ENCODE measurements around the gene RSAD1.
A peak's percentile ranks its signal among the peaks of the same experiment; 100 is the strongest.

Gene RSAD1

DNA sequence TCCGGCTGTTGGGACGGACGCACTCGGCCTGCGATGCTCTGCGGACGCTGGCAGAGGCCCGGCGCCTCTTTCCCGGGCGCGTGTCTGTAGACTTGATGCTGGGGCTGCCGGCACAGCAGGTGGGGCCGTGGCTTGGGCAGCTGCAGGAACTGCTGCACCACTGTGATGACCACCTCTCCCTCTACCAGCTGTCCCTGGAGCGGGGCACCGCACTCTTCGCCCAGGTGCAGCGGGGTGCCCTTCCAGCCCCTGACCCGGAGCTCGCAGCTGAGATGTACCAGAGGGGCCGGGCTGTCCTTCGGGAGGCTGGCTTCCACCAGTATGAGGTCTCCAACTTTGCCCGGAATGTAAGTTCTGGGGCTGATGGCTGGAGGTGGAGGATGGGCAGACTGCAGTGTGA is 3.5 kb downstream of the RSAD1 start (continued):
- TF ChIP-seq, protein P1, sequence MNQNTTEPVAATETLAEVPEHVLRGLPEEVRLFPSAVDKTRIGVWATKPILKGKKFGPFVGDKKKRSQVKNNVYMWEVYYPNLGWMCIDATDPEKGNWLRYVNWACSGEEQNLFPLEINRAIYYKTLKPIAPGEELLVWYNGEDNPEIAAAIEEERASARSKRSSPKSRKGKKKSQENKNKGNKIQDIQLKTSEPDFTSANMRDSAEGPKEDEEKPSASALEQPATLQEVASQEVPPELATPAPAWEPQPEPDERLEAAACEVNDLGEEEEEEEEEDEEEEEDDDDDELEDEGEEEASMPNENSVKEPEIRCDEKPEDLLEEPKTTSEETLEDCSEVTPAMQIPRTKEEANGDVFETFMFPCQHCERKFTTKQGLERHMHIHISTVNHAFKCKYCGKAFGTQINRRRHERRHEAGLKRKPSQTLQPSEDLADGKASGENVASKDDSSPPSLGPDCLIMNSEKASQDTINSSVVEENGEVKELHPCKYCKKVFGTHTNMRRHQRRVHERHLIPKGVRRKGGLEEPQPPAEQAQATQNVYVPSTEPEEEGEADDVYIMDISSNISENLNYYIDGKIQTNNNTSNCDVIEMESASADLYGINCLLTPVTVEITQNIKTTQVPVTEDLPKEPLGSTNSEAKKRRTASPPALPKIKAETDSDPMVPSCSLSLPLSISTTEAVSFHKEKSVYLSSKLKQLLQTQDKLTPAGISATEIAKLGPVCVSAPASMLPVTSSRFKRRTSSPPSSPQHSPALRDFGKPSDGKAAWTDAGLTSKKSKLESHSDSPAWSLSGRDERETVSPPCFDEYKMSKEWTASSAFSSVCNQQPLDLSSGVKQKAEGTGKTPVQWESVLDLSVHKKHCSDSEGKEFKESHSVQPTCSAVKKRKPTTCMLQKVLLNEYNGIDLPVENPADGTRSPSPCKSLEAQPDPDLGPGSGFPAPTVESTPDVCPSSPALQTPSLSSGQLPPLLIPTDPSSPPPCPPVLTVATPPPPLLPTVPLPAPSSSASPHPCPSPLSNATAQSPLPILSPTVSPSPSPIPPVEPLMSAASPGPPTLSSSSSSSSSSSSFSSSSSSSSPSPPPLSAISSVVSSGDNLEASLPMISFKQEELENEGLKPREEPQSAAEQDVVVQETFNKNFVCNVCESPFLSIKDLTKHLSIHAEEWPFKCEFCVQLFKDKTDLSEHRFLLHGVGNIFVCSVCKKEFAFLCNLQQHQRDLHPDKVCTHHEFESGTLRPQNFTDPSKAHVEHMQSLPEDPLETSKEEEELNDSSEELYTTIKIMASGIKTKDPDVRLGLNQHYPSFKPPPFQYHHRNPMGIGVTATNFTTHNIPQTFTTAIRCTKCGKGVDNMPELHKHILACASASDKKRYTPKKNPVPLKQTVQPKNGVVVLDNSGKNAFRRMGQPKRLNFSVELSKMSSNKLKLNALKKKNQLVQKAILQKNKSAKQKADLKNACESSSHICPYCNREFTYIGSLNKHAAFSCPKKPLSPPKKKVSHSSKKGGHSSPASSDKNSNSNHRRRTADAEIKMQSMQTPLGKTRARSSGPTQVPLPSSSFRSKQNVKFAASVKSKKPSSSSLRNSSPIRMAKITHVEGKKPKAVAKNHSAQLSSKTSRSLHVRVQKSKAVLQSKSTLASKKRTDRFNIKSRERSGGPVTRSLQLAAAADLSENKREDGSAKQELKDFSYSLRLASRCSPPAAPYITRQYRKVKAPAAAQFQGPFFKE (tag by site-specific recombination; IDR thresholded peaks at IDR 0.05; ENCODE audit: borderline replicate concordance), result no peak
- TF ChIP-seq ZNF2 (tag by site-specific recombination; IDR thresholded peaks at IDR 0.05), result no peak
- TF ChIP-seq ZNF658 (tag by site-specific recombination; IDR thresholded peaks at IDR 0.05), result no peak

DNA sequence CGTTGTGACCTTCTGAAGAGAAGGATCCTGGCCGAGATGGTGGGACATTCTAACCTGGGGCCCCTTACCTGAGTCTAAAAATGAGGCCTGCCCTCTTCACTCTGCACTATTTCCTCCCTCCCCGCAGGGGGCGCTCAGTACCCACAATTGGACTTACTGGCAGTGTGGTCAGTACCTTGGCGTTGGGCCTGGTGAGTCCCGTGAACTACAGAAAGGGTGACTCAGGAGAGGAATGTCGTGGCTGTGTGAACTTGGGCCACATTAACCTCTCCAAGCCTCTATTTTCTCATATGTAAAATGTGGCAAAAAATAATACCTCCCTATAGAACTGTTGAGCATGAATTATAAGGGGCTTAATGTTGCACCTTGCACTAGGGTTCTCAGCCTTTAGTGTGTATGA is 3.9 kb downstream of the RSAD1 start:
- no peak overlapping the region for H3K27ac ChIP-seq (ENCODE audit: extremely low read depth, low read depth, low read length)
- peaks cover 6% of the 10 kb centered on the region for H3K4me1 ChIP-seq (ENCODE audit: control insufficient read depth, insufficient read depth, low read length)
- H3K9me3 ChIP-seq (ENCODE audit: control insufficient read depth, insufficient read depth, low read depth, low read length), result no peaks in the 10 kb centered on the region
- peaks cover 21 to 45% of the 10 kb centered on the region in 2 experiments for H3K36me3 ChIP-seq (ENCODE audit: control insufficient read depth in 2 of 2, insufficient read depth in 1 of 2, low read length in 2 of 2)
- ChIA-PET POLR2A (interaction anchor here (0.7 to 1.6 kb wide), 2 partner anchors 64 to 85 kb away, joined by 3 read pairs; partner anchors contain the start of genes LRRC59 and SPATA20), CTCF (interaction anchor here (0.5 to 10.0 kb wide), 31 partner anchors 9 to 861 kb away, joined by 3 to 95 read pairs (median 4); partner anchors contain the start of genes CACNA1G, LRRC59 and SPATA20)
- no peak overlapping the region for H3K4me3 ChIP-seq (ENCODE audit: low read depth, low read length)
- no peak for TF ChIP-seq OVOL3 (tag by site-specific recombination; IDR thresholded peaks at IDR 0.05)
- no peak for TF ChIP-seq GLI4 (tag by site-specific recombination; IDR thresholded peaks at IDR 0.05)
- no peak for TF ChIP-seq MEIS1 (CRISPR knock-in tag; IDR thresholded peaks at IDR 0.05; ENCODE audit: borderline replicate concordance)
- no peak for TF ChIP-seq ZNF433 (tag by site-specific recombination; IDR thresholded peaks at IDR 0.05; ENCODE audit: low read depth)
- TF ChIP-seq, protein P2, sequence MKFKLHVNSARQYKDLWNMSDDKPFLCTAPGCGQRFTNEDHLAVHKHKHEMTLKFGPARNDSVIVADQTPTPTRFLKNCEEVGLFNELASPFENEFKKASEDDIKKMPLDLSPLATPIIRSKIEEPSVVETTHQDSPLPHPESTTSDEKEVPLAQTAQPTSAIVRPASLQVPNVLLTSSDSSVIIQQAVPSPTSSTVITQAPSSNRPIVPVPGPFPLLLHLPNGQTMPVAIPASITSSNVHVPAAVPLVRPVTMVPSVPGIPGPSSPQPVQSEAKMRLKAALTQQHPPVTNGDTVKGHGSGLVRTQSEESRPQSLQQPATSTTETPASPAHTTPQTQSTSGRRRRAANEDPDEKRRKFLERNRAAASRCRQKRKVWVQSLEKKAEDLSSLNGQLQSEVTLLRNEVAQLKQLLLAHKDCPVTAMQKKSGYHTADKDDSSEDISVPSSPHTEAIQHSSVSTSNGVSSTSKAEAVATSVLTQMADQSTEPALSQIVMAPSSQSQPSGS (tag by site-specific recombination; IDR thresholded peaks at IDR 0.05; ENCODE audit: low read depth), result no peak
- TF ChIP-seq ZNF184 (tag by site-specific recombination; IDR thresholded peaks at IDR 0.05), result no peak
- TF ChIP-seq ZNF169 (tag by site-specific recombination; IDR thresholded peaks at IDR 0.05), result no peak
- TF ChIP-seq, protein P3, sequence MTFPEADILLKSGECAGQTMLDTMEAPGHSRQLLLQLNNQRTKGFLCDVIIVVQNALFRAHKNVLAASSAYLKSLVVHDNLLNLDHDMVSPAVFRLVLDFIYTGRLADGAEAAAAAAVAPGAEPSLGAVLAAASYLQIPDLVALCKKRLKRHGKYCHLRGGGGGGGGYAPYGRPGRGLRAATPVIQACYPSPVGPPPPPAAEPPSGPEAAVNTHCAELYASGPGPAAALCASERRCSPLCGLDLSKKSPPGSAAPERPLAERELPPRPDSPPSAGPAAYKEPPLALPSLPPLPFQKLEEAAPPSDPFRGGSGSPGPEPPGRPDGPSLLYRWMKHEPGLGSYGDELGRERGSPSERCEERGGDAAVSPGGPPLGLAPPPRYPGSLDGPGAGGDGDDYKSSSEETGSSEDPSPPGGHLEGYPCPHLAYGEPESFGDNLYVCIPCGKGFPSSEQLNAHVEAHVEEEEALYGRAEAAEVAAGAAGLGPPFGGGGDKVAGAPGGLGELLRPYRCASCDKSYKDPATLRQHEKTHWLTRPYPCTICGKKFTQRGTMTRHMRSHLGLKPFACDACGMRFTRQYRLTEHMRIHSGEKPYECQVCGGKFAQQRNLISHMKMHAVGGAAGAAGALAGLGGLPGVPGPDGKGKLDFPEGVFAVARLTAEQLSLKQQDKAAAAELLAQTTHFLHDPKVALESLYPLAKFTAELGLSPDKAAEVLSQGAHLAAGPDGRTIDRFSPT (tag by site-specific recombination; IDR thresholded peaks at IDR 0.05), result no peak
- no peak for TF ChIP-seq TCF7L2 (IDR thresholded peaks at IDR 0.05; ENCODE audit: borderline replicate concordance, low read depth, low read length)
- TF ChIP-seq ZNF214 (tag by site-specific recombination; IDR thresholded peaks at IDR 0.05; ENCODE audit: borderline replicate concordance), result no peak
- TF ChIP-seq, protein P4, sequence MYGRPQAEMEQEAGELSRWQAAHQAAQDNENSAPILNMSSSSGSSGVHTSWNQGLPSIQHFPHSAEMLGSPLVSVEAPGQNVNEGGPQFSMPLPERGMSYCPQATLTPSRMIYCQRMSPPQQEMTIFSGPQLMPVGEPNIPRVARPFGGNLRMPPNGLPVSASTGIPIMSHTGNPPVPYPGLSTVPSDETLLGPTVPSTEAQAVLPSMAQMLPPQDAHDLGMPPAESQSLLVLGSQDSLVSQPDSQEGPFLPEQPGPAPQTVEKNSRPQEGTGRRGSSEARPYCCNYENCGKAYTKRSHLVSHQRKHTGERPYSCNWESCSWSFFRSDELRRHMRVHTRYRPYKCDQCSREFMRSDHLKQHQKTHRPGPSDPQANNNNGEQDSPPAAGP (tag by site-specific recombination; IDR thresholded peaks at IDR 0.05), result 0 out of 2 replicates have a peak, but pooled peaks have one; percentile 14
- no peak for TF ChIP-seq ZNF292 (tag by site-specific recombination; IDR thresholded peaks at IDR 0.05; ENCODE audit: borderline replicate concordance, low read depth)
- TF ChIP-seq, protein P5, sequence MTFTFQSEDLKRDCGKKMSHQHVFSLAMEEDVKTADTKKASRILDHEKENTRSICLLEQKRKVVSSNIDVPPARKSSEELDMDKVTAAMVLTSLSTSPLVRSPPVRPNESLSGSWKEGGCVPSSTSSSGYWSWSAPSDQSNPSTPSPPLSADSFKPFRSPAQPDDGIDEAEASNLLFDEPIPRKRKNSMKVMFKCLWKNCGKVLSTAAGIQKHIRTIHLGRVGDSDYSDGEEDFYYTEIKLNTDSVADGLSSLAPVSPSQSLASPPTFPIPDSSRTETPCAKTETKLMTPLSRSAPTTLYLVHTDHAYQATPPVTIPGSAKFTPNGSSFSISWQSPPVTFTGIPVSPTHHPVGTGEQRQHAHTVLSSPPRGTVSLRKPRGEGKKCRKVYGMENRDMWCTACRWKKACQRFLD (tag by site-specific recombination; IDR thresholded peaks at IDR 0.05), result no peak
- peak; percentile 85 for TF ChIP-seq ZNF654 (tag by site-specific recombination; IDR thresholded peaks at IDR 0.05; ENCODE audit: low read depth)
- TF ChIP-seq ZNF133 (tag by site-specific recombination; IDR thresholded peaks at IDR 0.05), result no peak
- TF ChIP-seq ZBTB1 (tag by site-specific recombination; IDR thresholded peaks at IDR 0.05), result no peak
- no peak for TF ChIP-seq ZBTB17 (tag by site-specific recombination; IDR thresholded peaks at IDR 0.05)
- TF ChIP-seq, protein P6, sequence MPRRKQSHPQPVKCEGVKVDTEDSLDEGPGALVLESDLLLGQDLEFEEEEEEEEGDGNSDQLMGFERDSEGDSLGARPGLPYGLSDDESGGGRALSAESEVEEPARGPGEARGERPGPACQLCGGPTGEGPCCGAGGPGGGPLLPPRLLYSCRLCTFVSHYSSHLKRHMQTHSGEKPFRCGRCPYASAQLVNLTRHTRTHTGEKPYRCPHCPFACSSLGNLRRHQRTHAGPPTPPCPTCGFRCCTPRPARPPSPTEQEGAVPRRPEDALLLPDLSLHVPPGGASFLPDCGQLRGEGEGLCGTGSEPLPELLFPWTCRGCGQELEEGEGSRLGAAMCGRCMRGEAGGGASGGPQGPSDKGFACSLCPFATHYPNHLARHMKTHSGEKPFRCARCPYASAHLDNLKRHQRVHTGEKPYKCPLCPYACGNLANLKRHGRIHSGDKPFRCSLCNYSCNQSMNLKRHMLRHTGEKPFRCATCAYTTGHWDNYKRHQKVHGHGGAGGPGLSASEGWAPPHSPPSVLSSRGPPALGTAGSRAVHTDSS (tag by site-specific recombination; IDR thresholded peaks at IDR 0.05), result no peak
- TF ChIP-seq ZFP3 (tag by site-specific recombination; IDR thresholded peaks at IDR 0.05; ENCODE audit: low read depth), result no peak
- no peak for TF ChIP-seq ZNF791 (tag by site-specific recombination; IDR thresholded peaks at IDR 0.05)
- no peak for TF ChIP-seq ZNF530 (tag by site-specific recombination; IDR thresholded peaks at IDR 0.05; ENCODE audit: low read depth)
